ENCODE measurements around the gene GLIS2.

DNA sequence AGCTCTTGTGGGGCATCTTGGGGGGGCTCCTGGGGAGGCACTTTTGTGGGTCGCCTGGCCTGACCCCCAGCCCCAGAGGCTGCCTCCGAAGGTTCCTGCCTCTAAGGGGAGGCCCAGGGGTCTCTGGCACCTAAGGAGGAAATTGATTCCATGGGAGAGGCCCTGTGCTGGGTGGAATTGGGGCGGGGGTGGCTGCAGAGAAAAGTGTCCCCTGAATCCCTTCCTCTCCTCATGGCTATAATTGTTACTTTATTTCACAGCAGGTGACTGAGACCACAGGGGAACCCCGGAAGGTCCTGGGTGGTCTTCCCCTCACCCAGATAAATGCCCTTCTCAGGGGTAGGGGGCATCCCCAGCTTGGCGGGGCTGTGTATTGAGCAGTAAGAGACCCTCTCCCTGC is 3.1 kb downstream of the GLIS2 start:
- TF ChIP-seq, protein P1, sequence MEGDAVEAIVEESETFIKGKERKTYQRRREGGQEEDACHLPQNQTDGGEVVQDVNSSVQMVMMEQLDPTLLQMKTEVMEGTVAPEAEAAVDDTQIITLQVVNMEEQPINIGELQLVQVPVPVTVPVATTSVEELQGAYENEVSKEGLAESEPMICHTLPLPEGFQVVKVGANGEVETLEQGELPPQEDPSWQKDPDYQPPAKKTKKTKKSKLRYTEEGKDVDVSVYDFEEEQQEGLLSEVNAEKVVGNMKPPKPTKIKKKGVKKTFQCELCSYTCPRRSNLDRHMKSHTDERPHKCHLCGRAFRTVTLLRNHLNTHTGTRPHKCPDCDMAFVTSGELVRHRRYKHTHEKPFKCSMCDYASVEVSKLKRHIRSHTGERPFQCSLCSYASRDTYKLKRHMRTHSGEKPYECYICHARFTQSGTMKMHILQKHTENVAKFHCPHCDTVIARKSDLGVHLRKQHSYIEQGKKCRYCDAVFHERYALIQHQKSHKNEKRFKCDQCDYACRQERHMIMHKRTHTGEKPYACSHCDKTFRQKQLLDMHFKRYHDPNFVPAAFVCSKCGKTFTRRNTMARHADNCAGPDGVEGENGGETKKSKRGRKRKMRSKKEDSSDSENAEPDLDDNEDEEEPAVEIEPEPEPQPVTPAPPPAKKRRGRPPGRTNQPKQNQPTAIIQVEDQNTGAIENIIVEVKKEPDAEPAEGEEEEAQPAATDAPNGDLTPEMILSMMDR (conservative IDR thresholded peaks at IDR 0.05), result no peak
- TF ChIP-seq ZFX (IDR thresholded peaks at IDR 0.05), result no peak

Measured in C4-2B (cell line).